ENCODE data around the gene ADRA2C.
"Not testable (repeated sequence)": the region's sequence is repeated elsewhere in the genome, so short reads cannot be mapped to it uniquely, and the experiment has no call there.

The ADRA2C gene

GRCh38 chr4:3801521-3801920 lies 35.3 kb downstream of the ADRA2C start:
- no peak for DNase-seq

DNA sequence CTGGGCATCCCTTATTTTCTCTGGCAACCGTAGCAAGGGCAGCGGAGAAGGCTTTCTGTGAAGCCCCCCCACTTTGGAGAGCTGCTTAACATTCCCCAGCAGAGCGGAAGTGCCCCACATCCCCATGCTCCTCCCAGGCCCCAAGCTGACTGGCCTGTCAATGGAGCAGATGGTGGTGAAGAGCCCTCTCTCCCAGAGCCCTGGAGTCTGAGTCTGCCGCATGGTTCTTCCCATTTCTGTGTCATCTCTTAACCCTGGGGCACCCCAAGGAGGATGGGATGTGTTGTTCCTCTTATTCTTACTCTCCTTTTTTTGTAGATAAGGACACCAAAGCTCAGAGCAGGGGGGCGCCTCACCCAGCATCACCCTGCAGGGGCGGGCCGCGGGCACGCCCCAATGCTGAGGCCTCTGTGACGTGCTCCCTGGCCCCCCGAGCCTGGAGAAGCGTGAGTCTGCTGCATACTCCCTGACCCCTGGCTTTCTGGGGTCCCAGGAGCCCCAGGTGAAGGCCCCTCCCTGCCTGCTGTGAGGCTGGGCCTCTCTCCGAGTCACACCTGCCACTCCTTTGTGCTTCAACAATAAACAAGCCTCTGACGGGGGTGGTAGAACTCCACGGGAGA lies 35.9 kb downstream of the ADRA2C start:
- DNase-seq: no peak

DNA sequence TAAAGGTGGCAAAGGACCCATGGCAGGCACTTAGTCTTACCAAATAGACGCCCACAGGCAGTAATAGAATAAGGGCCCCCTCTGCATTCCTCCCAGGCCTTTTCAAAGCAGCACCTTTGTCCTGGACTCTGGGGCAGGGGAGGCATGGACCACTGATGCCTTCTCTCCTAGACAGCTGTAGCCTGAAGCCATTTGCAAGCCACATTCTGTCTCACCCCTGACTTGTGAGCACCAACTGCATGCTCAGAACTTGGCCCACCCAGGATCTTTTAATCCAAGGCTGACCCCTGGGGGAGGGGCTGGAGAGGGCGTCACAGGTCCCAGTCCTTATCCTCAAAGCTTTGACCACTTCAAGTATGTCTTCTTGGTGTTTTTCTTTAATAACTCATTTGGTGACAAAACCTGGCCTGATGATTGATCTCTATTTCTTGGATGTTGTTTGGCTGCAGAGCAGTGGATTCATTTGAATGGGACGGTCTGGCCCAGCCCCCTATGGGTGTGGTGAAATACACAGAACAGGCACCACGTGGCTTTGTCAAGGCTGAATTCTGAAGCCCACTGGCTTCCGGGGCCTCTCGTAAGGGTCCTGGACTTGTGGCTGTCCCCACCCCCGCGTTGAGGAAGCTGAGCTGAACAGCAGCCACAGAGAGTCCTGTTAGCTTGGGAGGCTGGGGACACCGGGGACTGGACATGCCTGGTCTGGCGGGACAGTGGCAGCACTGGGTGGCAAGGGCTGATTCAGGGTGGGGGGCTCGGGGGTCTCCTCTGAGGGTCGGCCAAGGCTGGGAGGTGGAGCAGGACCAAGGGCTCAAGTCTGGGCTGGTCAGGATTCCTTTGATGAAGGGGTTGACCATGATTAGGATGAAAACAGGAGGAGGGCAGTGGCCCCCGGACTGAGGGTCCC lies 36.6 kb downstream of the ADRA2C start:
- DNase-seq: no peak

GRCh38 chr4:3803475-3803847 lies 37.3 kb downstream of the ADRA2C start:
- DNase-seq: no peak

DNA sequence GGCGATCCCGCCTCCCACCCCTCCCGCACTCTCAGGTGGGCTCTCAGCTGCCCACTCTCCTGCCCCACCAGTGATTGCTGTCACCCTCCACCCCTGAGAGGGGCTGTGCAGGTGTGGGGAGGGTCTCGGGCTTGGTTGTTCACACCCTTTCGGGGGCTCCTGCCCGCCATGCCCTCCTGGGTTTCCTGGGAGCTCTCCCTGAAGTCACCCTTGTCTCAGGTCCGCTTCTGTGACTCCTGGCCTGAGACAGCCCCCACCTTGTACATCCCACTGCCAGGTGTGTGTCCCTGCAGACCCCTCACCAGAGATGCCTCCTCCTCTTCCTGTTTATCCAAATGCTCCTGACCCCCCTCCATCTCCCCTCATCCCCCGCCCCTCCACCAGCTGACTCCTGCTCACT lies 37.8 kb downstream of the ADRA2C start:
- no peak for DNase-seq

DNA sequence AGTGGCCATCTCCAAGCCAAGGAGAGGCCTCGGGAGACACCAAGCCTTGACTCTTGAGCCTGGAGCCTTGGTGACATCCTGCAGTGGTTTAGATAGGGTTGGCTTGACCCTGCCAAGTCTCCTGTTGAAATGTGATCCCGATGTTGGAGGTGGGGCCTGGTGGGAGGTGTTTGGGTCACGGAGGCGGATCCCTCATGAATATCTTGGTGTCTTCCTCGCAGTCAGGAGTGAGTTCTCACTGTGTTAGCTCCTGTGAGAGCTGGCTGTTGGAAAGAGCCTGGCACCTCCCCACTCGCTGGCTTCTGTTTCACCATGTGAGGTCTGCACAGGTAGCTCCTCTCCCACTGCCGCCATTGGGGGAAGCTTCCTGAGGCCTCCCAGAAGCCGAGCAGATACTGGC lies 38.8 kb downstream of the ADRA2C start:
- DNase-seq: no peak

- DNase-seq: no peak
Measured at GRCh38 chr4:3805731-3806130, 39.5 kb downstream of the ADRA2C start.

- DNase-seq: no peak
Measured at GRCh38 chr4:3807311-3807710, 41.1 kb downstream of the ADRA2C start.

- DNase-seq: no peak
Measured at GRCh38 chr4:3807822-3808496, 41.8 kb downstream of the ADRA2C start.

- no peak for DNase-seq
Measured at GRCh38 chr4:3808597-3808996, 42.4 kb downstream of the ADRA2C start.

GRCh38 chr4:3809028-3809427 lies 42.8 kb downstream of the ADRA2C start:
- DNase-seq: no peak

- DNase-seq: no peak
Measured at GRCh38 chr4:3809451-3810110, 43.4 kb downstream of the ADRA2C start.

DNA sequence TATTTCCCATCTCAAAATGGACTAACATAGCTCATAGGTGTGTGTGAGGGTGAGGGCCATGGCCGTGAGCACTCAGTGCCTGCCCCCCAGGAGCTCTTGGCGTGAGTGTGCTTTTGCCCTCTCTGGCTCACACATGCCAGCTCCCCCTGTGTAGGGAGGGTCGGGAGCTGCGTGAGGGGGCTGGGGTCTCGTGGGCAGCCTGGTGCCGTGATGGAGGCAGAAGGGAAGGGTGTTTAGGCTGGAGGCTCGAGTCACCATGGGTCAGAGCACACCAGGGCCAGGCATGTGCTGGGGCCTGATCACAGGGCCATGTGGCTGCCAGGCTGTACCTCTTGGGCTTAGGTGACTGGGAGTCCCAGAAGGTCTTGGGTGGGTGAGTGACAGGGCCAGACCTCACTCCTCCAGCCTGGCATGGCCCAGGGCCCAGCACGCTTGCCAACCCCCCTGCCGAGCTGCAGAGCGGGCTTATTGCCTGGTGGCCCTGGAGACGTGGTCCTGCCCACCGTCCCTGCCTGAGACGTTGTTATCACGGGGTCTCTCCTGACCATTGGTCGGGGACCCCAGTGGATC lies 44.0 kb downstream of the ADRA2C start:
- no peak for DNase-seq

DNA sequence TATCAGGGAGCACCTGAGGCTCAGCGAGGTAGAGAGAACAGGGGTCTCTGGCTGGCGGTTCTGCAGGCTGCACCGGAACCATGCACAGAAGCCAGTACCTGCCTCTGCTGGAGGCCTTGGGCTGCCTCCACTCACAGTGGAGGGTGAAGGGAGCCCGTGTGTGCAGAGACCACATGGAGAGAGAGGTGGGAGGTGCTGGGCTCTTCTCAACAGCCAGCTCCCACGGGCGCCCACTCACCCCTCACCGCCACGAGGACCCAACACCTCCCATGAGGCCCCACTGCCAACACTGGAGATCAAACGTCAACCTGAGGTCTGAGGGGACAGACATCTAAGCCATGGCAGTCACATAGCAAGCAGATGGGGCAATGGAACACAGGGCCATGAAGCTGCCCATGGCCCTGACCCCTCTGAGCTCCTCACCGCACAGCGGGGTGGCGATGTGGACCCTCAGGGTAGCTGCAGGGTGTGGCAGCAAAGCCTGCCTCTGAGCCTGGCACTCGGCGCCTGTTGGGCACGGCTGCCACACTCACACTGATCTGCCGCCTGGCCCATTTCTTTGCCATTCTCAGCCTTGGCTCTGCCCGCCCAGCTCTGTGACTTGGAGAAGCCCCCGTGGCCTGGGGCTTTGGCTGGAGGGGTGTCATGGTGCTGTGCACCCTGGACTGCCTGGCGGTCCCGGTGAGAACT lies 44.8 kb downstream of the ADRA2C start:
- no peak for DNase-seq

DNA sequence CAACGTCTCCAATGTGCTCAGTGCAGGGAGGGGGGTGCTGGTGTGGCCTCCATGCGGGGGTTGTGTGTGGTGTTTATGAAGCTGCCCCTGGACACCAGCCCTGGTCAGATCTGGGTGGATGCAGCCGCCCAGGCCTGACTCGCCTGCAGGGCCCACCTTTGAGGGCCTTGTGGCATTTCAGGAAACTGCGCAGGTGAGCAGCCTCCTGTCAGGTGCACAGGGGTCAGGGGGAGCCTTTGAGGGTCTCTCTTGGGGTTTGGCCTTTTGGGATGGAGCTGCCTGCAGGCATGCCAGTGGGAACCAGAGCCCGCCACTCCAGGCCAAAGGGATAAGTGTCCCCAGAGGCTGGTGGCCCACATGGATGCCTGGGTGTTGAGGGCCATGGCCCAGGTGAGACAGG lies 45.4 kb downstream of the ADRA2C start:
- no peak for DNase-seq

GRCh38 chr4:3812211-3812934 lies 46.2 kb downstream of the ADRA2C start:
- DNase-seq: no peak

DNA sequence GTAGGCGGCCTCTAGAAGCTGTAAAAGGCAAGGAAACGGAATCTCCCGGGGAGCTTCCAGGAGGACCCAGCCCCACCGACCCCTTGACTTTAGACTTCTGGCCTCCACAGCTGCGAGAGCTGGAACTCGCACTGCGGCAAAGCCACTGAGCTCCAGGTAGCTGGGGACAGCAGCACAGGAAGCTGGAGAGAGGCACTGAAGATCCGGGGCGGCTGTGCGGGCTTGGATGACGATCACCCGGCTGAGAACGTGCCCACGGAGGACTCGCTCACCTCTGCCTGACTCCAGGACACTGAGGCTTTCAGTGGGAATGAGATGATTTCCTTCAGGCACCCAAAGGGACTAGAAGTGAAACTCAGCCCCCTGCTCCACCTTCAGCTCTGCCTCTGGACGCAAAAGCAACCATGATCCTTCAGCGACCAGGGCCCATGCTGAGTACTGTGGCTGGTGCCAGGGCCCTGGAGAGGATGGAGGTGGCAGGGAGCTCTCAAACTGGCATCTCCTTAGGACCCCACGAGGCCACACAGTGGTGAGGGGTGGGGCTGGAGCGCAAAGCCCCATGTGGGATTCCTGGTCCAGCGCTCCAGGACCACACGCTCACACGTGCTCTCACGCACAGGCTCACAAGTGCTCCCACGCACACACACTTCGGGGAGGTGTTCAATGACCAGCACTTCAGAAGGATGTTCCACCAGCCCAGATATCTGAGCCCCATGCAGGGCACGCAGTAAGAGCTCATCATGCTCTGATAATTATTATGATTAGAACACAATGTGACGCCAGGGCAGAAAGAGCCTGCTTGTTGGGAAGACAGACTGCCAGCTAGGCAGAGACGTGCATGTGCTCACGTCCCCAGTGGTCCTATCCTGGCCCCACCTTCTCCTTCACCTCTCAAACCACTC lies 47.2 kb downstream of the ADRA2C start:
- no peak for DNase-seq

DNA sequence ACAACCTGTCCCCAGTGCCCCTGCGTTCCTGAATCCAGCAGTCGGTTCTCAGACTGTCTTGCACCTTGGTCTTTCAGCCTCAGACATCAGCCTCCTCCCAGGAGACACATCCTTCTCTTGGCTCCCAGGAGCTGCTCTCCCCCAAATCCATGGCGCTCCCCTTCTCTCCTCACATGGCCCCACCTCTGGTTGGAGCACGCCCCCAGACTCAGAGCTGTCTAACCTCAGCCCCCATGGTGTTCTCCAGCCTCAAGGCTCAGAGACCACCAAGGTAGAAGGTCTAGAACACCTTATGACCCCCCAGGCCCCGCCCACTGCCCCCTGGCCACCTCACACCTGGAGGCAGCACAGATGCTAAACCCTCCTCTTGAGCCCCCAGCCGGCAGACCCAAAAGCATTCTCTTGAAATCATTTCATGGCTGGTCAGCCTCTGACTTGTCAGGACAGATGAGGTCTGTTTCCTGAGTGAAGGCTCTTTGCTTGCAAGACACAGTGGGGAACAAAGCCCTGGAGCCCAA lies 47.9 kb downstream of the ADRA2C start:
- no peak for DNase-seq

GRCh38 chr4:3814838-3815237 lies 48.7 kb downstream of the ADRA2C start:
- not testable (repeated sequence) for DNase-seq

DNA sequence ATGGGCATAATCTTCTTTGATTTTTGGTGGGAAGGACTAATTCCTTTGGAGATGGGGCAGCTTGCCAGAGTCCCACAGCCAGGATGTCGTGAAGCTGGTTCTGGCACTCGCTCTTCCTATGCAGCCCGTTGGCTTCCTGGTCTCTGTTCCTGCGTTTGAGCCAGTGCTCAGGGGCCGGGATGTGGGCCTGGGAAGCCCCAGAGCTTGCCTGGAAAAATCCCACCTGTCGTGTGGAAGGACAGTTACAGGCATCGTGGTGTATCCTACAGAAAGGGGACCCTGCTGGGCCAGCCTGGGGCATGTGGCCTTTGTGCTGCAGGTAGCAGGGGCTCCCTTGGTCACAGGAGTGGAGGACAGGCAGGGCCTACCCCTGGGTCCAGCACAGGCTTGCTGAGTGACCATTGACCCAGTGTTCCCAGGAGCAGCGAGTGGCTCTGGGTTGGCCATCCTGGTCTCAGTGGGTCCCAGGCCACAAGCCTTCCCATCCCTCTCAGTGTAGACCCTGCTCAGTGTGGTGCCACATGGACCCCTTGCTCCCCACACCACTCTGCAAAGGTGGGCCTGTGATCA lies 50.2 kb downstream of the ADRA2C start:
- DNase-seq: no peak
